HUES6 (cell line): Measurements from ENCODE around the gene ZNF821.
"Not testable (repeated sequence)": the region's sequence is repeated elsewhere in the genome, so short reads cannot be mapped to it uniquely, and the experiment has no call there.

ENCODE experiments used
- H3K27ac ChIP-seq: 2 replicates; pipeline ENCODE4 v1.7.0; 2013; ENCODE audit warnings: low read depth, mild to moderate bottlenecking, low read length, inconsistent platforms
- H3K27me3 ChIP-seq: 2 replicates; pipeline ENCODE4 v1.6.1; 2013; ENCODE audit warnings: low read length; ENCODE audit not compliant: control insufficient read depth, insufficient read depth
- H3K36me3 ChIP-seq: 2 replicates; pipeline ENCODE4 v1.6.1; 2013; ENCODE audit warnings: low read length; ENCODE audit not compliant: control insufficient read depth, insufficient read depth
- H3K4me1 ChIP-seq: 2 replicates; pipeline ENCODE4 v1.6.1; 2013; ENCODE audit warnings: low read length; ENCODE audit not compliant: control insufficient read depth, insufficient read depth
- H3K4me3 ChIP-seq: 2 replicates; pipeline ENCODE4 v1.5.1; 2013; ENCODE audit warnings: low read depth, low read length
- H3K9ac ChIP-seq: one replicate; pipeline ENCODE4 v1.6.1; 2013; ENCODE audit warnings: mild to moderate bottlenecking, low read length
- H3K9me3 ChIP-seq: 2 replicates; pipeline ENCODE4 v1.6.1; 2013; ENCODE audit warnings: low read depth, low read length; ENCODE audit not compliant: control insufficient read depth, insufficient read depth

ZNF821 gene

GRCh38 chr16:71840052-71840451 lies 43.9 kb downstream of the ZNF821 start:
- no peaks in the 10 kb centered on the region for H3K4me1 ChIP-seq
- no peaks in the 10 kb centered on the region for H3K9me3 ChIP-seq
- no peak overlapping the region for H3K4me3 ChIP-seq
- no peaks in the 10 kb centered on the region for H3K36me3 ChIP-seq
- no peaks in the 10 kb centered on the region for H3K27me3 ChIP-seq
- no peak overlapping the region for H3K9ac ChIP-seq
- no peak overlapping the region for H3K27ac ChIP-seq

- Histone ChIP-seq H3K4me1 (no peaks in the 10 kb centered on the region), H3K9me3 (no peaks in the 10 kb centered on the region), H3K27ac (no peak overlapping the region), H3K36me3 (no peaks in the 10 kb centered on the region), H3K4me3 (no peak overlapping the region), H3K9ac (no peak overlapping the region), H3K27me3 (no peaks in the 10 kb centered on the region)
Measured at GRCh38 chr16:71837150-71837549, 46.8 kb downstream of the ZNF821 start.

GRCh38 chr16:71834291-71834690 lies 49.7 kb downstream of the ZNF821 start:
- Histone ChIP-seq H3K36me3 (no peaks in the 10 kb centered on the region), H3K27me3 (no peaks in the 10 kb centered on the region), H3K4me3 (no peak overlapping the region), H3K9ac (no peak overlapping the region), H3K27ac (no peak overlapping the region), H3K9me3 (no peaks in the 10 kb centered on the region), H3K4me1 (no peaks in the 10 kb centered on the region)

GRCh38 chr16:71832112-71832511 lies 51.9 kb downstream of the ZNF821 start:
- not testable (repeated sequence) for H3K9me3 ChIP-seq, H3K4me1 ChIP-seq, H3K4me3 ChIP-seq, H3K9ac ChIP-seq, H3K36me3 ChIP-seq, H3K27me3 ChIP-seq, H3K27ac ChIP-seq

GRCh38 chr16:71831698-71832097 lies 52.3 kb downstream of the ZNF821 start:
- not testable (repeated sequence) for H3K27ac ChIP-seq, H3K9me3 ChIP-seq, H3K9ac ChIP-seq, H3K4me3 ChIP-seq, H3K4me1 ChIP-seq, H3K27me3 ChIP-seq, H3K36me3 ChIP-seq

GRCh38 chr16:71830359-71830758 lies 53.6 kb downstream of the ZNF821 start:
- Histone ChIP-seq H3K27ac (no peak overlapping the region), H3K27me3 (no peaks in the 10 kb centered on the region), H3K36me3 (no peaks in the 10 kb centered on the region), H3K9me3 (no peaks in the 10 kb centered on the region), H3K9ac (no peak overlapping the region), H3K4me3 (no peak overlapping the region), H3K4me1 (no peaks in the 10 kb centered on the region)

- Histone ChIP-seq H3K4me1 (no peaks in the 10 kb centered on the region), H3K27ac (no peak overlapping the region), H3K36me3 (no peaks in the 10 kb centered on the region), H3K9ac (no peak overlapping the region), H3K27me3 (no peaks in the 10 kb centered on the region), H3K4me3 (no peak overlapping the region), H3K9me3 (no peaks in the 10 kb centered on the region)
Measured at GRCh38 chr16:71826533-71827017, 57.4 kb downstream of the ZNF821 start.

GRCh38 chr16:71817155-71817500 lies 66.9 kb downstream of the ZNF821 start:
- H3K27me3 ChIP-seq, H3K4me1 ChIP-seq, H3K4me3 ChIP-seq, H3K9ac ChIP-seq, H3K36me3 ChIP-seq, H3K27ac ChIP-seq, H3K9me3 ChIP-seq: not testable (repeated sequence)

GRCh38 chr16:71811261-71811803 lies 72.7 kb downstream of the ZNF821 start:
- Histone ChIP-seq H3K4me1 (0 out of 2 replicates have a peak, but pooled peaks cover 2% of the 10 kb centered on the region), H3K4me3 (no peak overlapping the region), H3K27ac (no peak overlapping the region)

GRCh38 chr16:71810155-71810530 lies 73.8 kb downstream of the ZNF821 start:
- not testable (repeated sequence) for H3K9me3 ChIP-seq, H3K9ac ChIP-seq, H3K36me3 ChIP-seq, H3K27me3 ChIP-seq, H3K4me1 ChIP-seq, H3K4me3 ChIP-seq, H3K27ac ChIP-seq

More at GRCh38 chr16:71811261-71811803, 72.7 kb downstream of the ZNF821 start:
- Histone ChIP-seq H3K9ac (no peak overlapping the region), H3K27me3 (no peaks in the 10 kb centered on the region), H3K36me3 (peaks cover 2% of the 10 kb centered on the region), H3K9me3 (no peaks in the 10 kb centered on the region)
